Stomach (tissue), 9 donors: ENCODE data around the gene DNAH10. TPM values are rescaled to one million over a fixed set of nuclear protein-coding genes. Genes with fewer than 3 reads are reported as not detected.

Experiments
- DNase-seq, 2 donors: peaks; one replicate each; pipeline versions ENCODE4 v3.0.0 to v3.0.0-alpha.2; 2013 to 2019
- H3K27ac ChIP-seq, 5 donors: fragments of 200-600 bp in 4 of 5; sonication (generic) in 4 of 5; one replicate each; pipeline ENCODE4 v1.5.1; 2013 to 2019; ENCODE audit warnings: mild to moderate bottlenecking in 1 of 5, moderate library complexity in 1 of 5
- H3K27me3 ChIP-seq, 3 donors: fragments of 200-600 bp; sonication (generic); one replicate each; pipeline ENCODE4 v1.5.1; 2017 to 2019; ENCODE audit warnings: mixed run types in 1 of 3
- H3K36me3 ChIP-seq, 4 donors: fragments of 200-600 bp; sonication (generic); 1 replicate in 3 of 4; 2 replicates in 1 of 4; pipeline ENCODE4 v1.5.1; 2016 to 2019
- H3K4me1 ChIP-seq, 4 donors: fragments of 200-600 bp; sonication (generic); one replicate each; pipeline ENCODE4 v1.5.1; 2016 to 2019
- H3K4me3 ChIP-seq, 4 donors: fragments of 200-600 bp; sonication (generic) in 3 of 4; one replicate each; pipeline ENCODE4 v1.5.1; 2016 to 2019; ENCODE audit warnings: mild to moderate bottlenecking in 1 of 4
- H3K9me3 ChIP-seq, 4 donors: fragments of 200-600 bp; sonication (generic); one replicate each; pipeline ENCODE4 v1.5.1; 2016 to 2019
- CTCF ChIP-seq, 7 experiments: fragments of 450-650 bp in 4 of 7; fragments of 200-600 bp in 3 of 7; sonication (generic) in 3 of 7; IDR thresholded peaks; one replicate each; pipeline ENCODE4 v1.5.1; 2016 to 2019; ENCODE audit warnings: antibody characterized with exemption in 7 of 7, control low read depth in 2 of 7, mild to moderate bottlenecking in 1 of 7
- EP300 ChIP-seq: sonication (generic); formaldehyde crosslinking; IDR thresholded peaks from one replicate; pipeline ENCODE4 v1.6.1; 2017; ENCODE audit warnings: antibody characterized with exemption
- POLR2A ChIP-seq, 4 donors: fragments of 450-650 bp; IDR thresholded peaks; one replicate each; pipeline ENCODE4 v1.6.1; 2016; ENCODE audit warnings: antibody characterized with exemption in 4 of 4, control low read depth in 2 of 4, mild to moderate bottlenecking in 1 of 4, moderate library complexity in 1 of 4
- POLR2AphosphoS5 ChIP-seq, 3 donors: sonication (generic); formaldehyde crosslinking; IDR thresholded peaks; one replicate each; pipeline ENCODE4 v1.6.1; 2016; ENCODE audit warnings: antibody characterized with exemption in 3 of 3
- WGBS, 5 donors: extraction: QIAGEN DNeasy Blood & Tissue Kit in 3 of 5; methylation state at CpG; one replicate each; pipeline versions ENCODE4 v1.1.5 to v1.1.7; 2013 to 2018; 5-methylcytosine and 5-hydroxymethylcytosine counted together
- intact Hi-C: fragments of 100-400 bp; cut with DNase I; formaldehyde crosslinking; loops from one replicate; pipeline ENCODE4 v1.15.1; 2023; ENCODE audit warnings: low total_unique reads
- polyA plus RNA-seq, 3 donors: library from polyadenylated mRNA; stranded (reverse); fragments of 200-250 nt; gene quantifications; one replicate each; pipeline ENCODE4 v1.2.3, GENCODE V29; 2013
- total RNA-seq, 5 donors: library from RNA; depleted of rRNA; stranded (reverse); fragments of >200 nt; gene quantifications; one replicate each; pipeline versions ENCODE4 v1.1.0 to v1.2.3, GENCODE V29; 2014 to 2016
- donor health status: healthy with polysubstance abuse.
- donor health status: Bipolar disorder and iron deficiency.
- donor health status: healthy.

DNAH10 gene
- total and polyA plus RNA-seq, 8 donors = under 0.01 to 0.92 (median 0.15) TPM; not detected in 3

DNA sequence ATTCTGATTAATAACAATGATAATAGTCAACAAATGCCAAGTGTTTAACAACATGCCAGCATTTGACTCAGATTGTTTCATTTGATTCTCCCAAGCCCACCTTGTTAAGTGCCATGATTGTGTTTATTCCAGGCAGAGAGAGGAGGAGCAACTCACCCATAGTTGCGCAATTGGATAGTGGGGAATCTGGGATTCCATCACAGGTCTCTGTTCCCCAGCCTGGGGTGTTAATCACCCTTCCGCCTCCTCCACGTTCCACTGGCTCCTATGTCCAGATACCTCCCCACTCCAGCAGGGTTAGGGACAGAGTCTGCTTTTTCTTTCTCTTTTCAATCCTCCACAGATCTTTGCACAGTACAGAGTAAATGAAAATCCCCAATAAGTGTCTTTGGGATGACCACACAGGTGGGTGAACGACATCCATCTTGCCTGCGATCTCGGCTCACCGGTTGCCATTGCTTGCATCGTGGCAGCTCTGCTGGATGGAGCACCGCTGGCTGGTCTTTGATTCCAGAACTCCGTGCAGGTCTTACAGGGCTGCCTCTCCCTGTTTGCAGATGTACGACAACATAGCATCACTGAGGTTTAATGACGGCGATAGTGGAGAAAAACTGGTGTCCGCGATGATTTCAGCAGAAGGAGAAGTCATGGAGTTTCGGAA lies 78.8 kb downstream of the DNAH10 start:
- 91 to 94% (median 92%) methylated on average over 16 of the region's 16 CpGs for WGBS, 5 donors
- no peak overlapping the region for H3K4me3 ChIP-seq
- intact Hi-C loops = no loop called here

GRCh38 chr12:123843912-123844748 lies 82.0 kb downstream of the DNAH10 start:
- intact Hi-C loops = no loop called here
- no peaks in the 10 kb centered on the region for H3K9me3 ChIP-seq

More for the DNA sequence above, 78.8 kb downstream of the DNAH10 start:
- no peak for DNase-seq
- TF ChIP-seq CTCF (IDR thresholded peaks at IDR 0.05) (no peak), POLR2A (IDR thresholded peaks at IDR 0.05) (no peak), POLR2AphosphoS5 (IDR thresholded peaks at IDR 0.05) (no peak), EP300 (no peak)
- H3K36me3 ChIP-seq = no peaks in the 10 kb centered on the region
- H3K4me1 ChIP-seq = no peaks in the 10 kb centered on the region
- peaks cover 0 to 23% (median 0%) of the 10 kb centered on the region in 3 donors for H3K27me3 ChIP-seq
- no peak overlapping the region for H3K27ac ChIP-seq
- H3K9me3 ChIP-seq = no peaks in the 10 kb centered on the region

DNA sequence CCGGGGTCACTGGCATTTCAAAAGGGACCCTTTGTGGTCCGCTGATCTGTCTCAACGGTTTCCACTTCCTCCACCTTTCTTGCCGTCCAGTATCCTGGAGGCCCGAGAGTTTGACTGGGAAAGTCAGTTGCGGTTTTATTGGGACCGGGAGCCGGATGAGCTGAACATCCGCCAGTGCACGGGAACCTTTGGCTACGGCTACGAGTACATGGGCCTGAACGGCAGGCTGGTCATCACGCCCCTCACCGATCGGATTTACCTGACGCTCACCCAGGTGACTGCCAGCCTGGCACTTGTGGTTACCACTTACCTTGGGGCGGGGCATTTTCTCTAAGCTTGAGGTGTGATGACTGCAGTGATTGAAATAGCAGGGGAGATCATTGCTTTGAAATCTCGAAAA lies 83.8 kb downstream of the DNAH10 start:
- DNase-seq = no peak
- no peaks in the 10 kb centered on the region for H3K4me1 ChIP-seq
- H3K27ac ChIP-seq = no peak overlapping the region
- H3K36me3 ChIP-seq = no peaks in the 10 kb centered on the region
- peaks cover 0 to 20% (median 0%) of the 10 kb centered on the region in 3 donors for H3K27me3 ChIP-seq
- 86 to 95% (median 91%) methylated on average over 19 of the region's 19 CpGs for WGBS, 5 donors
- no peaks in the 10 kb centered on the region for H3K9me3 ChIP-seq
- H3K4me3 ChIP-seq = no peak overlapping the region
- TF ChIP-seq POLR2AphosphoS5 (IDR thresholded peaks at IDR 0.05) = no peak
- TF ChIP-seq POLR2A (IDR thresholded peaks at IDR 0.05) = no peak
- no peak for TF ChIP-seq CTCF (IDR thresholded peaks at IDR 0.05)
- TF ChIP-seq EP300 = no peak
- intact Hi-C loops = no loop called here

More at GRCh38 chr12:123843912-123844748, 82.0 kb downstream of the DNAH10 start:
- Histone ChIP-seq H3K27ac (no peak overlapping the region), H3K4me1 (no peaks in the 10 kb centered on the region), H3K27me3 (peaks cover 0 to 17% (median 0%) of the 10 kb centered on the region in 3 donors), H3K36me3 (no peaks in the 10 kb centered on the region), H3K4me3 (no peak overlapping the region)
- 81 to 83% (median 82%) methylated on average over 14 of the region's 14 CpGs for WGBS, 5 donors
- no peak for TF ChIP-seq POLR2AphosphoS5 (IDR thresholded peaks at IDR 0.05)
- TF ChIP-seq CTCF (IDR thresholded peaks at IDR 0.05) = no peak
- no peak for TF ChIP-seq POLR2A (IDR thresholded peaks at IDR 0.05)
- no peak for TF ChIP-seq EP300
- no peak for DNase-seq

DNA sequence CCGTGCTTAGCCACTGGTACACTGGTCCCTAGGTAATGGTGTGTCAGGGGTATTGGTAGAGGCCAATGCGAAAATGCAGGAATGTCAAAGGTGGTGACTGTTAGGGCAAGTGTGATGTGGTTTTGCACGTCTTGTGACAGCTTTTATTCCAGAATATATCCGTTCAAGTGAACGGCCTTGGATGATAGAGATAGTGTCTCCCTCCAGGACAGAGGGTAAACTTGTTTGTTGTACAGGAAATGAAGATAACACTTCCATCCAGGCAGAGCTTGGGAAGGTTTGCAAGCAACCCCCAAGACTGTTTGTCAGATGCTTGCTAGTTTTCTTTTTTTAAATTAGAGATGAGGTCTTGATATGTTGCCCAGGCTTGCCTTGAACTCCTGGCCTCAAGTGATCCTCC lies 84.2 kb downstream of the DNAH10 start:
- WGBS, 5 donors = 64 to 82% (median 74%) methylated on average over 5 of the region's 5 CpGs
- Histone ChIP-seq H3K27me3 (peaks cover 0 to 17% (median 0%) of the 10 kb centered on the region in 3 donors), H3K4me1 (no peaks in the 10 kb centered on the region), H3K27ac (no peak overlapping the region), H3K9me3 (no peaks in the 10 kb centered on the region), H3K4me3 (no peak overlapping the region), H3K36me3 (no peaks in the 10 kb centered on the region)
- no peak for DNase-seq
- intact Hi-C loops = no loop called here
- TF ChIP-seq CTCF (IDR thresholded peaks at IDR 0.05) = no peak
- no peak for TF ChIP-seq EP300
- TF ChIP-seq POLR2AphosphoS5 (IDR thresholded peaks at IDR 0.05) = no peak
- no peak for TF ChIP-seq POLR2A (IDR thresholded peaks at IDR 0.05)
